IMR-90 (cell line): ENCODE measurements around the gene RHBDL3. TPM values are rescaled to one million over a fixed set of nuclear protein-coding genes. Genes with fewer than 3 reads are reported as not detected.

Experiments
- ATAC-seq: fragments of 200-7000 bp; cut with Tn5 transposase; 2 replicates; pipeline ENCODE4 v1.9.1; 2020; ENCODE audit warnings: low read depth, mild to moderate bottlenecking, moderate library complexity
- BruUV-seq: library from RNA; stranded (reverse); fragments of 400-500 nt; replicated peaks from 2 replicates; lab custom pipeline; 2021; lab: Mats Ljungman, UMichigan
- CTCF ChIA-PET: fragments of 300-600 bp; formaldehyde crosslinking; extraction: SDS; loops from one replicate; lab custom pipeline; 2021; ENCODE audit warnings: antibody characterized with exemption; lab: Yijun Ruan, JAX
- POLR2A ChIA-PET: fragments of 300-600 bp; sonication (Branson Sonifier 250); formaldehyde crosslinking; loops from one replicate; lab custom pipeline; 2022; ENCODE audit warnings: antibody characterized with exemption; ENCODE audit not compliant: unreplicated experiment; lab: Charles Lee
- DNase-seq: peaks from one replicate; pipeline ENCODE4 v3.0.0; 2013
- H2AFZ ChIP-seq: replicated peaks from 2 replicates; pipeline ENCODE3; 2013; ENCODE audit warnings: low read length, mild to moderate bottlenecking; ENCODE audit not compliant: poor library complexity
- H2AK5ac ChIP-seq: 2 replicates; pipeline ENCODE4 v1.6.1; 2013; ENCODE audit warnings: low read depth, low read length, inconsistent platforms
- H2AK9ac ChIP-seq: replicated peaks from 2 replicates; pipeline ENCODE3; 2013; ENCODE audit warnings: mild to moderate bottlenecking, low read depth, low read length, moderate library complexity; ENCODE audit not compliant: poor library complexity
- H2BK120ac ChIP-seq: 2 replicates; pipeline ENCODE4 v1.6.1; 2013; ENCODE audit warnings: low read depth, low read length, inconsistent platforms
- H2BK15ac ChIP-seq: 3 replicates; pipeline ENCODE4 v1.6.1; 2013; ENCODE audit warnings: low read depth, low read length, inconsistent platforms
- H2BK20ac ChIP-seq: 2 replicates; pipeline ENCODE4 v1.6.1; 2013; ENCODE audit warnings: low read depth, mild to moderate bottlenecking, inconsistent platforms, low read length, moderate library complexity
- H2BK5ac ChIP-seq: 2 replicates; pipeline ENCODE4 v1.6.1; 2013; ENCODE audit warnings: mild to moderate bottlenecking, low read depth, low read length, inconsistent platforms; ENCODE audit not compliant: poor library complexity, severe bottlenecking
- H3K14ac ChIP-seq: replicated peaks from 2 replicates; pipeline ENCODE4 v1.6.1; 2013; ENCODE audit warnings: low read depth, low read length, inconsistent platforms
- H3K18ac ChIP-seq: 2 replicates; pipeline ENCODE4 v1.6.1; 2013; ENCODE audit warnings: low read depth, low read length, control low read depth
- H3K23ac ChIP-seq: 2 replicates; pipeline ENCODE4 v1.6.1; 2013; ENCODE audit warnings: low read depth, low read length, inconsistent platforms
- H3K27ac ChIP-seq: 2 replicates; pipeline ENCODE4 v1.5.1; 2013; ENCODE audit warnings: mild to moderate bottlenecking, control low read depth, low read length; ENCODE audit not compliant: insufficient read depth
- H3K27me3 ChIP-seq: 2 replicates; pipeline ENCODE4 v1.6.1; 2013; ENCODE audit warnings: low read length; ENCODE audit not compliant: control insufficient read depth, insufficient read depth
- H3K36me3 ChIP-seq: 2 replicates; pipeline ENCODE4 v1.6.1; 2013; ENCODE audit warnings: low read length, mixed read lengths; ENCODE audit not compliant: control insufficient read depth, insufficient read depth
- H3K4ac ChIP-seq: 2 replicates; pipeline ENCODE4 v1.6.1; 2013; ENCODE audit warnings: low read depth, low read length, inconsistent platforms
- H3K4me1 ChIP-seq: 2 replicates; pipeline ENCODE4 v1.6.1; 2013; ENCODE audit warnings: low read length, mixed read lengths; ENCODE audit not compliant: control insufficient read depth, insufficient read depth
- H3K4me2 ChIP-seq: 2 replicates; pipeline ENCODE4 v1.6.1; 2013; ENCODE audit warnings: low read depth, mild to moderate bottlenecking, control low read depth, low read length, moderate library complexity
- H3K4me3 ChIP-seq: 2 replicates; pipeline ENCODE4 v1.5.1; 2013; ENCODE audit warnings: low read depth, mild to moderate bottlenecking, control low read depth, low read length, moderate library complexity; ENCODE audit not compliant: insufficient read depth
- H3K56ac ChIP-seq: 2 replicates; pipeline ENCODE4 v1.6.1; 2013; ENCODE audit warnings: low read length, inconsistent platforms; ENCODE audit not compliant: insufficient read depth; ENCODE audit errors: extremely low read depth
- H3K79me1 ChIP-seq, 2 experiments: 2 replicates each; pipeline ENCODE4 v1.6.1; 2013; ENCODE audit warnings: low read length in 2 of 2, inconsistent platforms in 1 of 2, low read depth in 1 of 2
- H3K9ac ChIP-seq: 2 replicates; pipeline ENCODE4 v1.6.1; 2013; ENCODE audit warnings: low read depth, low read length, control low read depth
- H3K9me1 ChIP-seq: 2 replicates; pipeline ENCODE4 v1.6.1; 2013; ENCODE audit warnings: low read length, inconsistent platforms; ENCODE audit not compliant: insufficient read depth
- H3K9me3 ChIP-seq: 2 replicates; pipeline ENCODE4 v1.6.1; 2013; ENCODE audit warnings: low read length; ENCODE audit not compliant: control insufficient read depth, insufficient read depth
- H4K20me1 ChIP-seq: 2 replicates; pipeline ENCODE4 v1.6.1; 2013; ENCODE audit warnings: low read length, inconsistent platforms; ENCODE audit not compliant: insufficient read depth
- H4K5ac ChIP-seq: 2 replicates; pipeline ENCODE4 v1.6.1; 2013; ENCODE audit warnings: mild to moderate bottlenecking, low read depth, low read length, control low read depth
- H4K8ac ChIP-seq, 2 experiments: 2 replicates each; pipeline ENCODE4 v1.6.1; 2013; ENCODE audit warnings: low read depth in 2 of 2, low read length in 2 of 2, control low read depth in 1 of 2, inconsistent platforms in 1 of 2
- H4K91ac ChIP-seq: 2 replicates; pipeline ENCODE4 v1.6.1; 2013; ENCODE audit warnings: low read depth, low read length, inconsistent platforms; ENCODE audit not compliant: insufficient read depth
- BHLHE40 ChIP-seq: fragments of 150-350 bp; IDR thresholded peaks from 2 replicates; pipeline ENCODE4 v1.6.1; 2016; ENCODE audit warnings: mild to moderate bottlenecking, low read depth, low read length
- CEBPB ChIP-seq: IDR thresholded peaks from 2 replicates; pipeline ENCODE4 v1.6.1; 2012; ENCODE audit warnings: low read depth, low read length, improper control_type of control experiment
- CHD1 ChIP-seq: IDR thresholded peaks from 2 replicates; pipeline ENCODE4 v1.6.1; 2012; ENCODE audit warnings: low read depth, low read length, improper control_type of control experiment
- CTCF ChIP-seq: conservative IDR thresholded peaks from 2 replicates; pipeline ENCODE4 v1.5.1; 2012; ENCODE audit warnings: mild to moderate bottlenecking, low read depth, low read length, improper control_type of control experiment
- ELK1 ChIP-seq: fragments of 150-350 bp; IDR thresholded peaks from 2 replicates; pipeline ENCODE4 v1.6.1; 2016; ENCODE audit warnings: low read depth, mild to moderate bottlenecking, low read length, moderate library complexity, borderline replicate concordance
- FOS ChIP-seq: fragments of 150-350 bp; IDR thresholded peaks from 2 replicates; pipeline ENCODE4 v1.6.1; 2016; ENCODE audit warnings: low read depth, low read length
- MAFK ChIP-seq: IDR thresholded peaks from 2 replicates; pipeline ENCODE4 v1.6.1; 2012; ENCODE audit warnings: low read depth, low read length, improper control_type of control experiment
- MAZ ChIP-seq: IDR thresholded peaks from 2 replicates; pipeline ENCODE4 v1.6.1; 2012; ENCODE audit warnings: low read depth, mild to moderate bottlenecking, low read length, improper control_type of control experiment, moderate library complexity, borderline replicate concordance
- MXI1 ChIP-seq: IDR thresholded peaks from 2 replicates; pipeline ENCODE4 v1.6.1; 2012; ENCODE audit warnings: low read depth, mild to moderate bottlenecking, low read length, moderate library complexity, borderline replicate concordance
- NFE2L2 ChIP-seq: fragments of 150-350 bp; IDR thresholded peaks from 2 replicates; pipeline ENCODE4 v1.6.1; 2016; ENCODE audit warnings: low read depth, mild to moderate bottlenecking, low read length
- POLR2A ChIP-seq: IDR thresholded peaks from 2 replicates; pipeline ENCODE4 v1.6.1; 2012; ENCODE audit warnings: mild to moderate bottlenecking, low read depth, low read length
- RAD21 ChIP-seq: IDR thresholded peaks from 2 replicates; pipeline ENCODE4 v1.6.1; 2012; ENCODE audit warnings: low read length, improper control_type of control experiment
- RCOR1 ChIP-seq: IDR thresholded peaks from 2 replicates; pipeline ENCODE4 v1.6.1; 2012; ENCODE audit warnings: mild to moderate bottlenecking, low read length, improper control_type of control experiment; ENCODE audit not compliant: insufficient replicate concordance
- RFX5 ChIP-seq: IDR thresholded peaks from 2 replicates; pipeline ENCODE4 v1.8.0; 2012; ENCODE audit warnings: low read depth, mild to moderate bottlenecking, low read length, moderate library complexity
- SMC3 ChIP-seq: fragments of 150-350 bp; IDR thresholded peaks from 2 replicates; pipeline ENCODE4 v1.6.1; 2016; ENCODE audit warnings: low read depth, mild to moderate bottlenecking, antibody characterized with exemption, low read length, moderate library complexity
- USF2 ChIP-seq: fragments of 150-350 bp; IDR thresholded peaks from 2 replicates; pipeline ENCODE4 v1.6.1; 2017; ENCODE audit warnings: mild to moderate bottlenecking, antibody characterized with exemption, low read length, low read depth
- WGBS, 2 experiments: methylation state at CpG; one replicate each; pipeline versions ENCODE4 v1.1.5 to v1.1.7; 2013; ENCODE audit warnings: missing lambda C conversion rate in 2 of 2; ENCODE audit not compliant: insufficient read length in 1 of 2; ENCODE audit errors: extremely low coverage in 2 of 2; 5-methylcytosine and 5-hydroxymethylcytosine counted together
- dilution Hi-C: fragments of 300-500 bp; cut with HindIII; formaldehyde crosslinking; loops from one replicate; pipeline ENCODE4 v1.14.3; 2018; ENCODE audit warnings: low sequenced_read_pairs; ENCODE audit not compliant: unreplicated experiment
- in situ Hi-C: fragments of 300-500 bp; cut with MboI; formaldehyde crosslinking; loops from 3 replicates; pipeline ENCODE4 v1.14.3; 2019; ENCODE audit warnings: low sequenced_read_pairs, inconsistent platforms, mixed read lengths
- intact Hi-C: fragments of 100-400 bp; cut with micrococcal nuclease; formaldehyde crosslinking; loops from 2 replicates; pipeline ENCODE4 v1.10.0; 2022
- polyA plus RNA-seq, 3 experiments: library from polyadenylated mRNA; depleted of rRNA; stranded (reverse); fragments of >200 nt; gene quantifications; 2 replicates each; pipeline ENCODE4 v1.2.3, GENCODE V29; 2012; ENCODE audit warnings: low replicate concordance in 1 of 3
- total RNA-seq: library from RNA; depleted of rRNA; stranded (reverse); fragments of >200 nt; gene quantifications from 2 replicates; pipeline ENCODE4 v1.2.3, GENCODE V29; 2012

RHBDL3 gene
- total and polyA plus RNA-seq, 2 of the 4 experiments (the other 2 are of a cell fraction): 0.09 to 0.18 TPM

GRCh38 chr17:32235588-32235987 is 30.0 kb upstream of the RHBDL3 start:
- in situ Hi-C loops: no loop called here

More at GRCh38 chr17:32235588-32235987, 30.0 kb upstream of the RHBDL3 start:
- H3K9me3 ChIP-seq: no peaks in the 10 kb centered on the region
- intact Hi-C loops: no loop called here
- H2BK20ac ChIP-seq: no peak overlapping the region
- no peak overlapping the region for H3K9ac ChIP-seq
- H3K79me1 ChIP-seq: no peaks in the 10 kb centered on the region
- no peaks in the 10 kb centered on the region for H3K27me3 ChIP-seq
- H2AK5ac ChIP-seq: no peak overlapping the region
- CTCF ChIA-PET: no interaction called here
- no peak overlapping the region for H2BK5ac ChIP-seq
- no peak for ATAC-seq
- H2AK9ac ChIP-seq: no peak overlapping the region
- no peak overlapping the region for H2BK15ac ChIP-seq
- no peak overlapping the region for H2AFZ ChIP-seq
- TF ChIP-seq FOS: no peak
- TF ChIP-seq CEBPB: no peak
- no peak for TF ChIP-seq MAZ
- no peak for TF ChIP-seq RAD21
- no peak for TF ChIP-seq CTCF
- no peak for TF ChIP-seq RCOR1
- TF ChIP-seq MXI1: no peak
- no peak for TF ChIP-seq MAFK
- no peak for TF ChIP-seq BHLHE40
- TF ChIP-seq RFX5: no peak
- no peak for TF ChIP-seq ELK1
- no peak for TF ChIP-seq POLR2A
- TF ChIP-seq CHD1: no peak
- no peak for TF ChIP-seq NFE2L2
- no peak for TF ChIP-seq SMC3
- no peak for TF ChIP-seq USF2
- H3K27ac ChIP-seq: no peak overlapping the region
- BruUV-seq: no TSS peak
- no CpG with 5 or more reads among the region's 2 CpGs for WGBS, 2 experiments
- no peak overlapping the region for H3K56ac ChIP-seq
- no peak overlapping the region for H2BK120ac ChIP-seq
- H3K14ac ChIP-seq: no peak overlapping the region
- no peak overlapping the region for H3K4me2 ChIP-seq
- dilution Hi-C loops: no loop called here
- no peak for DNase-seq
- no peaks in the 10 kb centered on the region for H3K36me3 ChIP-seq
- no peaks in the 10 kb centered on the region for H3K4me1 ChIP-seq
- H4K8ac ChIP-seq: no peak overlapping the region
- POLR2A ChIA-PET: interaction anchor here (0.7 kb wide), 1 partner anchor 92 kb away, joined by 3 read pairs; no protein-coding TSS in a partner anchor
- no peaks in the 10 kb centered on the region for H4K20me1 ChIP-seq
- H3K9me1 ChIP-seq: no peaks in the 10 kb centered on the region
- H4K5ac ChIP-seq: no peak overlapping the region
- H3K4ac ChIP-seq: no peak overlapping the region
- no peak overlapping the region for H4K91ac ChIP-seq
- H3K4me3 ChIP-seq: no peak overlapping the region
- no peak overlapping the region for H3K23ac ChIP-seq
- H3K18ac ChIP-seq: no peak overlapping the region
